Ectodermal cell (in vitro differentiated cells): ENCODE measurements around the gene DDX54.
A peak's percentile ranks its signal among the peaks of the same experiment; 100 is the strongest.

Source experiments
- H3K27ac ChIP-seq: 2 replicates; pipeline ENCODE4 v1.7.0; 2013; ENCODE audit warnings: mild to moderate bottlenecking, low read depth, low read length; ENCODE audit not compliant: insufficient read depth, poor library complexity, severe bottlenecking
- H3K27me3 ChIP-seq: 2 replicates; pipeline ENCODE4 v1.7.0; 2013; ENCODE audit warnings: mild to moderate bottlenecking, low read length; ENCODE audit not compliant: insufficient read depth, control insufficient read depth, poor library complexity, severe bottlenecking
- H3K36me3 ChIP-seq: one replicate; pipeline ENCODE4 v1.7.0; 2013; ENCODE audit warnings: low read length; ENCODE audit not compliant: control insufficient read depth, insufficient read depth
- H3K4me1 ChIP-seq: one replicate; pipeline ENCODE4 v1.7.0; 2013; ENCODE audit warnings: low read length; ENCODE audit not compliant: control insufficient read depth, insufficient read depth
- H3K4me3 ChIP-seq: 2 replicates; pipeline ENCODE4 v1.7.0; 2013; ENCODE audit warnings: low read depth, low read length, control low read depth; ENCODE audit not compliant: insufficient read depth
- H3K9me3 ChIP-seq: 2 replicates; pipeline ENCODE4 v1.7.0; 2013; ENCODE audit warnings: mild to moderate bottlenecking, low read length, moderate library complexity; ENCODE audit not compliant: control insufficient read depth
- WGBS, 2 experiments: methylation state at CpG; one replicate each; pipeline ENCODE4 v1.1.7; 2013; ENCODE audit warnings: missing lambda C conversion rate in 2 of 2; 5-methylcytosine and 5-hydroxymethylcytosine counted together

The DDX54 gene

GRCh38 chr12:113152196-113152834 is 33.0 kb downstream of the DDX54 start:
- Histone ChIP-seq H3K36me3 (no peaks in the 10 kb centered on the region), H3K27me3 (peaks cover 45% of the 10 kb centered on the region), H3K9me3 (no peaks in the 10 kb centered on the region), H3K4me3 (no peak overlapping the region), H3K27ac (no peak overlapping the region), H3K4me1 (peaks cover 18% of the 10 kb centered on the region)
- 37 to 38% methylated on average over 9 of the region's 9 CpGs for WGBS, 2 experiments

- no peaks in the 10 kb centered on the region for H3K9me3 ChIP-seq
- H3K27me3 ChIP-seq = peaks cover 45% of the 10 kb centered on the region
- H3K4me1 ChIP-seq = peaks cover 18% of the 10 kb centered on the region
- no peaks in the 10 kb centered on the region for H3K36me3 ChIP-seq
- no peak overlapping the region for H3K4me3 ChIP-seq
- WGBS, 2 experiments = 92 to 97% methylated on average over 3 of the region's 3 CpGs
- no peak overlapping the region for H3K27ac ChIP-seq
Measured at GRCh38 chr12:113151655-113152054, 33.6 kb downstream of the DDX54 start.

- Histone ChIP-seq H3K9me3 (no peaks in the 10 kb centered on the region), H3K4me3 (no peak within 1 kb of the TSS), H3K36me3 (no peaks in the 10 kb centered on the region), H3K27me3 (peaks cover 31% of the 10 kb centered on the region), H3K4me1 (peaks cover 18% of the 10 kb centered on the region), H3K27ac (peak within 1 kb of the TSS; percentile 83)
- WGBS, 2 experiments = 36% methylated on average over 22 of the region's 22 CpGs
Measured at GRCh38 chr12:113149361-113150150, 35.7 kb downstream of the DDX54 start, which contains the start of gene CFAP73. Gene CFAP73 (plus strand): TSS chr12:113149724. CDS start chr12:113149858, 134 bp downstream.

- Histone ChIP-seq H3K27me3 (peaks cover 5% of the 10 kb centered on the region), H3K36me3 (no peaks in the 10 kb centered on the region), H3K4me1 (peaks cover 11% of the 10 kb centered on the region), H3K27ac (no peak overlapping the region), H3K9me3 (no peaks in the 10 kb centered on the region), H3K4me3 (no peak overlapping the region)
- WGBS, 2 experiments = 88 to 92% methylated on average over 1 to 2 of the region's 2 CpGs
Measured at GRCh38 chr12:113146999-113147398, 38.3 kb downstream of the DDX54 start.

GRCh38 chr12:113145720-113146551 is 39.3 kb downstream of the DDX54 start:
- no peak overlapping the region for H3K4me3 ChIP-seq
- WGBS, 2 experiments = 80 to 82% methylated on average over 12 of the region's 12 CpGs
- peaks cover 11% of the 10 kb centered on the region for H3K4me1 ChIP-seq
- H3K27ac ChIP-seq = no peak overlapping the region
- no peaks in the 10 kb centered on the region for H3K9me3 ChIP-seq
- H3K27me3 ChIP-seq = no peaks in the 10 kb centered on the region
- H3K36me3 ChIP-seq = no peaks in the 10 kb centered on the region

GRCh38 chr12:113144806-113145205 is 40.5 kb downstream of the DDX54 start:
- H3K4me3 ChIP-seq = no peak overlapping the region
- no peak overlapping the region for H3K27ac ChIP-seq
- peaks cover 2% of the 10 kb centered on the region for H3K4me1 ChIP-seq
- no peaks in the 10 kb centered on the region for H3K9me3 ChIP-seq
- no peaks in the 10 kb centered on the region for H3K36me3 ChIP-seq
- no peaks in the 10 kb centered on the region for H3K27me3 ChIP-seq
- WGBS, 2 experiments = 92 to 93% methylated on average over 5 of the region's 5 CpGs

- WGBS, 2 experiments = 92% methylated on average over 7 to 8 of the region's 8 CpGs
Measured at GRCh38 chr12:113143959-113144358, 41.3 kb downstream of the DDX54 start.

GRCh38 chr12:113142886-113143332 is 42.4 kb downstream of the DDX54 start:
- Histone ChIP-seq H3K27me3 (no peaks in the 10 kb centered on the region), H3K4me1 (no peaks in the 10 kb centered on the region), H3K4me3 (no peak overlapping the region), H3K9me3 (no peaks in the 10 kb centered on the region), H3K36me3 (no peaks in the 10 kb centered on the region), H3K27ac (no peak overlapping the region)
- 83 to 86% methylated on average over 5 of the region's 5 CpGs for WGBS, 2 experiments

More at GRCh38 chr12:113143959-113144358, 41.3 kb downstream of the DDX54 start:
- Histone ChIP-seq H3K27ac (no peak overlapping the region), H3K9me3 (no peaks in the 10 kb centered on the region), H3K27me3 (no peaks in the 10 kb centered on the region), H3K4me3 (no peak overlapping the region), H3K36me3 (no peaks in the 10 kb centered on the region), H3K4me1 (no peaks in the 10 kb centered on the region)

GRCh38 chr12:113142173-113142885 is 42.9 kb downstream of the DDX54 start:
- WGBS, 2 experiments = 84 to 89% methylated on average over 16 to 17 of the region's 17 CpGs
- Histone ChIP-seq H3K4me3 (no peak overlapping the region), H3K9me3 (no peaks in the 10 kb centered on the region), H3K27me3 (no peaks in the 10 kb centered on the region), H3K27ac (no peak overlapping the region), H3K4me1 (no peaks in the 10 kb centered on the region), H3K36me3 (no peaks in the 10 kb centered on the region)
